DMS153 treated with DMSO at 0.1 percent for 48 hours (cell line): ENCODE measurements around the gene KCTD14.
"Not testable (repeated sequence)": the region's sequence is repeated elsewhere in the genome, so short reads cannot be mapped to it uniquely, and the experiment has no call there.

ENCODE experiments used
- DNase-seq: peaks from one replicate; lab custom pipeline; 2025; ENCODE audit not compliant: unreplicated experiment; lab: John Stamatoyannopoulos, UW

The KCTD14 gene

GRCh38 chr11:78022397-78023396, at the start of gene KCTD14:
Gene KCTD14, minus strand, starts transcription at chr11:78023276. Its CDS starts 27 bp downstream, at chr11:78023249.
- no peak for DNase-seq

GRCh38 chr11:78072455-78072854, 49.4 kb upstream of the KCTD14 start:
- no peak for DNase-seq

GRCh38 chr11:78071717-78072116, 48.6 kb upstream of the KCTD14 start:
- DNase-seq: no peak

- no peak for DNase-seq
Measured at GRCh38 chr11:78070621-78071020, 47.5 kb upstream of the KCTD14 start.

- DNase-seq: no peak
Measured at GRCh38 chr11:78069465-78069864, 46.4 kb upstream of the KCTD14 start.

GRCh38 chr11:78067704-78068103, 44.6 kb upstream of the KCTD14 start:
- no peak for DNase-seq

GRCh38 chr11:78066471-78066870, 43.4 kb upstream of the KCTD14 start:
- no peak for DNase-seq

GRCh38 chr11:78065203-78065602, 42.1 kb upstream of the KCTD14 start:
- no peak for DNase-seq

GRCh38 chr11:78063440-78064181, 40.5 kb upstream of the KCTD14 start, which contains the start of gene THRSP:
Gene THRSP, plus strand, starts transcription at chr11:78063861. Its CDS starts 21 bp downstream, at chr11:78063882.
- no peak for DNase-seq

GRCh38 chr11:78062671-78063070, 39.6 kb upstream of the KCTD14 start:
- DNase-seq: no peak

- no peak for DNase-seq
Measured at GRCh38 chr11:78061921-78062311, 38.8 kb upstream of the KCTD14 start.

GRCh38 chr11:78061088-78061920, 38.2 kb upstream of the KCTD14 start:
- DNase-seq: no peak

GRCh38 chr11:78060533-78060932, 37.5 kb upstream of the KCTD14 start:
- DNase-seq: no peak

- not testable (repeated sequence) for DNase-seq
Measured at GRCh38 chr11:78059749-78060328, 36.8 kb upstream of the KCTD14 start.

GRCh38 chr11:78057462-78058055, 34.5 kb upstream of the KCTD14 start:
- DNase-seq: no peak

GRCh38 chr11:78056093-78056492, 33.0 kb upstream of the KCTD14 start:
- DNase-seq: no peak

GRCh38 chr11:78054971-78055370, 31.9 kb upstream of the KCTD14 start:
- DNase-seq: no peak

- DNase-seq: no peak
Measured at GRCh38 chr11:78050964-78051831, 28.1 kb upstream of the KCTD14 start.

- no peak for DNase-seq
Measured at GRCh38 chr11:78049348-78049747, 26.3 kb upstream of the KCTD14 start.
